ENCODE results near the gene ARID4B. TPM values are rescaled to one million over a fixed set of nuclear protein-coding genes. Genes with fewer than 3 reads are reported as not detected.

ARID4B gene
- polyA plus RNA-seq, 1 donor from 2014 or later = 49.3 TPM

- no peaks in the 10 kb centered on the region for H3F3A ChIP-seq (ENCODE audit: insufficient read depth, low read length, poor library complexity, severe bottlenecking)
- H3K4me2 ChIP-seq (ENCODE audit: low read length) = no peak overlapping the region
- H3K9ac ChIP-seq (ENCODE audit: low read length) = no peak overlapping the region
- TF ChIP-seq EP300 (conservative IDR thresholded peaks at IDR 0.05; ENCODE audit: poor library complexity, severe bottlenecking) (no peak), TAF1 (IDR thresholded peaks at IDR 0.05; ENCODE audit: low read depth) (no peak), CTCF (IDR thresholded peaks at IDR 0.05; ENCODE audit: poor library complexity, severe bottlenecking) (no peak), RAD21 (conservative IDR thresholded peaks at IDR 0.05) (no peak), SMC3 (conservative IDR thresholded peaks at IDR 0.05; ENCODE audit: poor library complexity) (no peak), EZH2 (IDR thresholded peaks at IDR 0.05; ENCODE audit: borderline replicate concordance, insufficient read depth, low read length, poor library complexity, severe bottlenecking) (no peak), POLR2AphosphoS5 (IDR thresholded peaks at IDR 0.05) (no peak), REST (IDR thresholded peaks at IDR 0.05; ENCODE audit: borderline replicate concordance) (no peak), MXI1 (conservative IDR thresholded peaks at IDR 0.05; ENCODE audit: poor library complexity, severe bottlenecking) (no peak)
- H4K20me1 ChIP-seq (ENCODE audit: insufficient read depth) = peaks cover 9% of the 10 kb centered on the region
- H3K27me3 ChIP-seq (ENCODE audit: insufficient read depth, low read depth, low read length) = no peaks in the 10 kb centered on the region
- H3K27ac ChIP-seq (ENCODE audit: low read length) = no peak overlapping the region
- H3K9me3 ChIP-seq (ENCODE audit: low read length) = no peaks in the 10 kb centered on the region
- H3K4me3 ChIP-seq (ENCODE audit: low read length) = no peak overlapping the region
- H3K9me2 ChIP-seq (ENCODE audit: insufficient read depth, low read length) = no peaks in the 10 kb centered on the region
- H3K79me2 ChIP-seq (replicated peaks; ENCODE audit: insufficient read depth, low read length) = peaks cover 93% of the 10 kb centered on the region
- H2AFZ ChIP-seq (ENCODE audit: low read depth, low read length) = no peak overlapping the region
- H3K36me3 ChIP-seq (ENCODE audit: insufficient read depth, low read length) = no peaks in the 10 kb centered on the region
These were observed 52.1 kb downstream of the ARID4B start for GRCh38 chr1:235275836-235276235.

- no peak for TF ChIP-seq MXI1 (conservative IDR thresholded peaks at IDR 0.05; ENCODE audit: poor library complexity, severe bottlenecking)
- TF ChIP-seq TAF1 (IDR thresholded peaks at IDR 0.05; ENCODE audit: low read depth) = no peak
- no peak for TF ChIP-seq REST (IDR thresholded peaks at IDR 0.05; ENCODE audit: borderline replicate concordance)
- TF ChIP-seq EZH2 (IDR thresholded peaks at IDR 0.05; ENCODE audit: borderline replicate concordance, insufficient read depth, low read length, poor library complexity, severe bottlenecking) = no peak
- TF ChIP-seq POLR2AphosphoS5 (IDR thresholded peaks at IDR 0.05) = no peak
- TF ChIP-seq CTCF (IDR thresholded peaks at IDR 0.05; ENCODE audit: poor library complexity, severe bottlenecking) = no peak
- no peak for TF ChIP-seq RAD21 (conservative IDR thresholded peaks at IDR 0.05)
- no peak for TF ChIP-seq EP300 (conservative IDR thresholded peaks at IDR 0.05; ENCODE audit: poor library complexity, severe bottlenecking)
- TF ChIP-seq SMC3 (conservative IDR thresholded peaks at IDR 0.05; ENCODE audit: poor library complexity) = no peak
- Histone ChIP-seq H3K27me3 (ENCODE audit: insufficient read depth, low read depth, low read length) (no peaks in the 10 kb centered on the region), H3K36me3 (ENCODE audit: insufficient read depth, low read length) (no peaks in the 10 kb centered on the region), H3K79me2 (replicated peaks; ENCODE audit: insufficient read depth, low read length) (peaks cover 93% of the 10 kb centered on the region), H3K9me2 (ENCODE audit: insufficient read depth, low read length) (no peaks in the 10 kb centered on the region), H3K9ac (ENCODE audit: low read length) (no peak overlapping the region), H3K4me2 (ENCODE audit: low read length) (no peak overlapping the region), H3K4me3 (ENCODE audit: low read length) (no peak overlapping the region), H3F3A (ENCODE audit: insufficient read depth, low read length, poor library complexity, severe bottlenecking) (no peaks in the 10 kb centered on the region), H4K20me1 (ENCODE audit: insufficient read depth) (peaks cover 4% of the 10 kb centered on the region), H3K27ac (ENCODE audit: low read length) (no peak overlapping the region), H2AFZ (ENCODE audit: low read depth, low read length) (no peak overlapping the region), H3K9me3 (ENCODE audit: low read length) (no peaks in the 10 kb centered on the region)
These were observed 52.8 kb downstream of the ARID4B start for GRCh38 chr1:235275223-235275622.

Data from neural cell (in vitro differentiated cells).